GM12878 (cell line): Measurements from ENCODE around the gene CHTOP. TPM values are rescaled to one million over a fixed set of nuclear protein-coding genes. Genes with fewer than 3 reads are reported as not detected.

ENCODE experiments used
- ATAC-seq: fragments of 200-7000 bp; cut with Tn5 transposase; 3 replicates; pipeline ENCODE4 v1.9.1; 2020; ENCODE audit warnings: mild to moderate bottlenecking, moderate library complexity
- BruUV-seq: library from RNA; stranded (reverse); fragments of 400-500 nt; replicated peaks from 2 replicates; lab custom pipeline; 2021; lab: Mats Ljungman, UMichigan
- CTCF ChIA-PET: fragments of 300-600 bp; sonication (Branson Sonifier 250); formaldehyde crosslinking; extraction: SDS; loops from one replicate; lab custom pipeline; 2021; ENCODE audit warnings: inconsistent platforms; lab: Yijun Ruan, JAX
- POLR2A ChIA-PET: fragments of 350-600 bp; formaldehyde crosslinking; extraction: SDS; loops from one replicate; lab custom pipeline; 2021; ENCODE audit warnings: inconsistent platforms; lab: Charles Lee
- RAD21 ChIA-PET: fragments of 300-600 bp; sonication (Branson Sonifier 250); formaldehyde crosslinking; loops from one replicate; lab custom pipeline; 2023; ENCODE audit warnings: antibody characterized with exemption; ENCODE audit not compliant: unreplicated experiment; lab: Charles Lee
- SMC1A ChIA-PET: fragments of 300-600 bp; sonication (Branson Sonifier 250); formaldehyde crosslinking; loops from one replicate; lab custom pipeline; 2023; ENCODE audit not compliant: unreplicated experiment, uncharacterized antibody; lab: Charles Lee
- DNase-seq: peaks from one replicate; pipeline ENCODE4 v3.0.0-alpha.2; 2011; ENCODE audit warnings: low read depth, low spot score
- FAIRE-seq: peaks from 3 replicates; lab custom pipeline; 2011; peaks lifted over from hg19 to GRCh38; lab: Jason Lieb, UNC
- H2AFZ ChIP-seq: 2 replicates; pipeline ENCODE4 v1.6.0; 2011; ENCODE audit warnings: low read depth, low read length, control low read depth; ENCODE audit not compliant: control insufficient read depth
- H3K27ac ChIP-seq: 2 replicates; pipeline ENCODE4 v1.5.1; 2011; ENCODE audit warnings: control low read depth; ENCODE audit not compliant: control insufficient read depth, insufficient read depth
- H3K27me3 ChIP-seq, 2 experiments: replicated peaks in 1 of 2; 2 replicates each; pipeline versions ENCODE4 v1.6.0 to v1.6.1; 2011; ENCODE audit warnings: low read length in 1 of 2; ENCODE audit not compliant: control insufficient read depth in 2 of 2, insufficient read depth in 2 of 2
- H3K36me3 ChIP-seq, 2 experiments: 2 replicates each; pipeline ENCODE4 v1.5.1; 2011; ENCODE audit warnings: low read length in 1 of 2; ENCODE audit not compliant: control insufficient read depth in 2 of 2, insufficient read depth in 2 of 2
- H3K4me1 ChIP-seq: 2 replicates; pipeline ENCODE4 v1.6.1; 2011; ENCODE audit warnings: mild to moderate bottlenecking, low read length, moderate library complexity, mixed read lengths; ENCODE audit not compliant: control insufficient read depth, insufficient read depth
- H3K4me2 ChIP-seq: 2 replicates; pipeline ENCODE4 v1.6.0; 2011; ENCODE audit warnings: control low read depth; ENCODE audit not compliant: control insufficient read depth, insufficient read depth
- H3K4me3 ChIP-seq: fragments of 200-600 bp; sonication (generic); 2 replicates; pipeline ENCODE4 v1.5.1; 2016
- H3K79me2 ChIP-seq: 2 replicates; pipeline ENCODE4 v1.6.0; 2011; ENCODE audit warnings: low read length; ENCODE audit not compliant: control insufficient read depth, insufficient read depth
- H3K9ac ChIP-seq: 2 replicates; pipeline ENCODE4 v1.8.0; 2011; ENCODE audit warnings: low read length, control low read depth, mixed read lengths; ENCODE audit not compliant: control insufficient read depth, insufficient read depth
- H3K9me3 ChIP-seq: replicated peaks from 3 replicates; pipeline ENCODE4 v1.5.1; 2011; ENCODE audit warnings: mild to moderate bottlenecking, low read length; ENCODE audit not compliant: control insufficient read depth, insufficient read depth
- H4K20me1 ChIP-seq: 2 replicates; pipeline ENCODE4 v1.6.0; 2011; ENCODE audit not compliant: control insufficient read depth, insufficient read depth
- ATF7 ChIP-seq: fragments of 450-650 bp; IDR thresholded peaks from 2 replicates; pipeline ENCODE4 v1.6.1; 2016; ENCODE audit warnings: low read depth, mild to moderate bottlenecking
- CHD1 ChIP-seq: IDR thresholded peaks from 2 replicates; pipeline ENCODE4 v1.6.1; 2012; ENCODE audit warnings: low read depth, low read length, improper control_type of control experiment
- CREB1 ChIP-seq: IDR thresholded peaks from 2 replicates; pipeline ENCODE4 v1.6.1; 2012; ENCODE audit warnings: low read depth, mild to moderate bottlenecking, inconsistent platforms
- CTCF ChIP-seq, 3 experiments: IDR thresholded peaks in 2 of 3; conservative IDR thresholded peaks in 1 of 3; 2 replicates each; pipeline ENCODE4 v1.5.1; 2011; ENCODE audit warnings: low read depth in 3 of 3, low read length in 3 of 3, mild to moderate bottlenecking in 3 of 3, control low read depth in 2 of 3, moderate library complexity in 2 of 3, inconsistent platforms in 1 of 3, mixed read lengths in 1 of 3; ENCODE audit not compliant: control insufficient read depth in 2 of 3, insufficient read depth in 1 of 3; ENCODE audit errors: extremely low read depth in 1 of 3
- DPF2 ChIP-seq: fragments of 450-650 bp; IDR thresholded peaks from 2 replicates; pipeline ENCODE4 v1.6.1; 2017; ENCODE audit warnings: mild to moderate bottlenecking
- GABPA ChIP-seq: IDR thresholded peaks from 2 replicates; pipeline ENCODE4 v1.6.1; 2014; ENCODE audit warnings: antibody characterized with exemption, low read depth, mild to moderate bottlenecking, inconsistent platforms
- IKZF1 ChIP-seq: fragments of 450-650 bp; conservative IDR thresholded peaks from 2 replicates; pipeline ENCODE4 v1.6.1; 2017; ENCODE audit warnings: antibody characterized with exemption, mild to moderate bottlenecking
- KLF5 ChIP-seq: fragments of 450-650 bp; IDR thresholded peaks from 2 replicates; pipeline ENCODE4 v1.6.1; 2014; ENCODE audit warnings: mild to moderate bottlenecking; ENCODE audit not compliant: partially characterized antibody
- LARP7 ChIP-seq: fragments of 450-650 bp; IDR thresholded peaks from 2 replicates; pipeline ENCODE4 v1.6.1; 2017; ENCODE audit warnings: mild to moderate bottlenecking
- MEF2A ChIP-seq: IDR thresholded peaks from 2 replicates; pipeline ENCODE4 v1.6.1; 2011; ENCODE audit warnings: low read depth, mild to moderate bottlenecking, low read length, moderate library complexity; ENCODE audit not compliant: insufficient read depth
- MLLT1 ChIP-seq: fragments of 450-650 bp; IDR thresholded peaks from 2 replicates; pipeline ENCODE4 v1.6.1; 2016; ENCODE audit warnings: mild to moderate bottlenecking
- NFYB ChIP-seq: IDR thresholded peaks from 2 replicates; pipeline ENCODE4 v1.6.1; 2011; ENCODE audit warnings: low read depth, mild to moderate bottlenecking, low read length, improper control_type of control experiment, moderate library complexity; ENCODE audit not compliant: insufficient read depth
- NR2F1 ChIP-seq: fragments of 450-650 bp; conservative IDR thresholded peaks from 2 replicates; pipeline ENCODE4 v1.6.1; 2017; ENCODE audit warnings: mild to moderate bottlenecking
- PAX8 ChIP-seq: fragments of 450-650 bp; IDR thresholded peaks from 2 replicates; pipeline ENCODE4 v1.6.1; 2017; ENCODE audit warnings: mild to moderate bottlenecking, moderate library complexity
- RFX5 ChIP-seq: IDR thresholded peaks from 2 replicates; pipeline ENCODE4 v1.6.1; 2011; ENCODE audit warnings: low read depth, low read length, improper control_type of control experiment
- RUNX3 ChIP-seq: IDR thresholded peaks from 2 replicates; pipeline ENCODE4 v1.6.1; 2012; ENCODE audit warnings: low read length, inconsistent platforms
- SIN3A ChIP-seq: IDR thresholded peaks from 2 replicates; pipeline ENCODE4 v1.6.1; 2012; ENCODE audit warnings: low read depth, low read length, improper control_type of control experiment
- TCF7 ChIP-seq: IDR thresholded peaks from 2 replicates; pipeline ENCODE4 v1.6.1; 2014; ENCODE audit warnings: antibody characterized with exemption, borderline replicate concordance
- YY1 ChIP-seq: IDR thresholded peaks from 2 replicates; pipeline ENCODE4 v1.6.1; 2011; ENCODE audit warnings: low read depth, mild to moderate bottlenecking, low read length
- WGBS: methylation state at CpG from one replicate; pipeline ENCODE4 v1.1.6; 2016; ENCODE audit warnings: low lambda C conversion rate; ENCODE audit not compliant: insufficient replicate concordance, insufficient coverage; ENCODE audit errors: missing lambda C conversion rate; 5-methylcytosine and 5-hydroxymethylcytosine counted together
- in situ Hi-C: fragments of 300-500 bp; cut with MboI; formaldehyde crosslinking; loops from 9 replicates; pipeline ENCODE4 v1.14.3; 2018; ENCODE audit warnings: mixed read lengths
- intact Hi-C: fragments of 100-400 bp; cut with micrococcal nuclease; formaldehyde crosslinking; loops from one replicate; pipeline ENCODE4 v1.14.2; 2022; ENCODE audit not compliant: unreplicated experiment
- polyA plus RNA-seq, 11 experiments: library from polyadenylated mRNA; depleted of rRNA in 4 of 11; unstranded in 6 of 11; stranded (reverse) in 5 of 11; fragments of >200 nt; fragmentation: Nextera tagmentation in 4 of 11; fragmentation: Illumina TruSeq in 1 of 11; extraction: Ambion mirVana in 4 of 11; extraction: Trizol in 1 of 11; gene quantifications; 1 replicate in 1 of 11; 2 replicates in 10 of 11; pipeline versions ENCODE4 v1.2.1 to v1.2.3, GENCODE V29; 2011 to 2016; ENCODE audit warnings: inconsistent platforms in 2 of 11, missing spikeins in 2 of 11, low read depth in 1 of 11
- total RNA-seq, 4 experiments: library from RNA; depleted of rRNA in 3 of 4; stranded (reverse); fragments of >200 nt in 3 of 4; fragmentation: Illumina TruSeq in 1 of 4; extraction: Trizol in 1 of 4; gene quantifications; 2 replicates each; pipeline versions ENCODE4 v1.2.1 to v1.2.3, GENCODE V29; 2013 to 2021
- TF ChIP-seq, protein P1 (sequence below): fragments of 450-650 bp; IDR thresholded peaks from 2 replicates; pipeline ENCODE4 v1.6.1; 2014; ENCODE audit warnings: mild to moderate bottlenecking

CHTOP gene
- total and polyA plus RNA-seq, 10 of the 15 experiments (the other 5 are each of a cell fraction or from before 2014, with no cell fraction given): 8.4 to 93.8 (median 52.3) TPM

- ATAC-seq (peak; percentile 99), DNase-seq (peak; percentile 88), FAIRE-seq (peak; percentile 99)
- intact Hi-C loops (no loop called here), in situ Hi-C loops (no loop called here)
- H3K4me3 ChIP-seq: no peak overlapping the region
- peaks cover 22% of the 10 kb centered on the region for H3K4me1 ChIP-seq
- peak overlapping the region; percentile 76 for H3K9ac ChIP-seq
- RAD21 ChIA-PET: interaction anchor here (0.9 to 2.4 kb wide), 8 partner anchors 9 to 246 kb away, joined by 3 to 14 read pairs (median 5); partner anchors contain the start of genes CHTOP, S100A13, S100A14 and S100A2
- SMC1A ChIA-PET: interaction anchor here (0.6 to 3.5 kb wide), 12 partner anchors 13 to 152 kb away, joined by 3 to 12 read pairs (median 4); partner anchors contain the start of genes CHTOP, S100A1, S100A13 and S100A14
- H3K27me3 ChIP-seq: no peaks in the 10 kb centered on the region
- no peaks in the 10 kb centered on the region for H3K79me2 ChIP-seq
- H3K36me3 ChIP-seq: no peaks in the 10 kb centered on the region
- BruUV-seq: TSS peak; percentile 68
- H3K4me2 ChIP-seq: peak overlapping the region; percentile 75
- peak overlapping the region; percentile 97 for H3K27ac ChIP-seq
- H3K9me3 ChIP-seq: no peaks in the 10 kb centered on the region
- POLR2A ChIA-PET: interaction anchor here (0.8 to 2.6 kb wide), 7 partner anchors 26 to 369 kb away, joined by 3 to 15 read pairs (median 3); partner anchors contain the start of genes CHTOP, CREB3L4 and S100A13
- CTCF ChIA-PET: interaction anchor here (0.6 to 2.8 kb wide), 13 partner anchors 14 to 92 kb away, joined by 3 to 9 read pairs (median 4); partner anchors contain the start of genes S100A13, S100A14 and S100A16
- H2AFZ ChIP-seq: peak overlapping the region; percentile 87
- 22% methylated on average over 7 of the region's 7 CpGs for WGBS
- H4K20me1 ChIP-seq: no peaks in the 10 kb centered on the region
- TF ChIP-seq RUNX3: peak; percentile 74
- peak; percentile 58; the same call in 1 of the 2 replicates for TF ChIP-seq MEF2A
- TF ChIP-seq CREB1: peak; percentile 78
- 0 out of 2 replicates have a peak, but pooled peaks have one; percentile 27 for TF ChIP-seq NFYB
- peak; percentile 32 for TF ChIP-seq KLF5
- peak; percentile 39; the same call in 1 of the 2 replicates for TF ChIP-seq GABPA
- peak; percentile 71 for TF ChIP-seq IKZF1
- 0 out of 2 replicates have a peak, but pooled peaks have one; percentile 39 for TF ChIP-seq SIN3A
- TF ChIP-seq MLLT1: 0 out of 2 replicates have a peak, but pooled peaks have one; percentile 60
- peak; percentile 38; the same call in 1 of the 2 replicates for TF ChIP-seq NR2F1
- peak; percentile 94 for TF ChIP-seq RFX5
- peak; percentile 83; the same call in 1 of the 2 replicates for TF ChIP-seq CHD1
- peak; percentile 67 for TF ChIP-seq DPF2
- TF ChIP-seq TCF7: no peak
- TF ChIP-seq CTCF (IDR thresholded peaks at IDR 0.05 in 2 of 3, conservative IDR thresholded peaks at IDR 0.05 in 1 of 3; ENCODE audit: control insufficient read depth in 2 of 3, extremely low read depth in 1 of 3, insufficient read depth in 1 of 3, low read depth in 3 of 3, low read length in 3 of 3): no peak
- TF ChIP-seq YY1: 0 out of 2 replicates have a peak, but pooled peaks have one; percentile 28
- 0 out of 2 replicates have a peak, but pooled peaks have one; percentile 48 for TF ChIP-seq LARP7
- TF ChIP-seq, protein P1, sequence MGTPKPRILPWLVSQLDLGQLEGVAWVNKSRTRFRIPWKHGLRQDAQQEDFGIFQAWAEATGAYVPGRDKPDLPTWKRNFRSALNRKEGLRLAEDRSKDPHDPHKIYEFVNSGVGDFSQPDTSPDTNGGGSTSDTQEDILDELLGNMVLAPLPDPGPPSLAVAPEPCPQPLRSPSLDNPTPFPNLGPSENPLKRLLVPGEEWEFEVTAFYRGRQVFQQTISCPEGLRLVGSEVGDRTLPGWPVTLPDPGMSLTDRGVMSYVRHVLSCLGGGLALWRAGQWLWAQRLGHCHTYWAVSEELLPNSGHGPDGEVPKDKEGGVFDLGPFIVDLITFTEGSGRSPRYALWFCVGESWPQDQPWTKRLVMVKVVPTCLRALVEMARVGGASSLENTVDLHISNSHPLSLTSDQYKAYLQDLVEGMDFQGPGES: no peak
- peak; percentile 79 for TF ChIP-seq ATF7
- no peak for TF ChIP-seq PAX8
Observed at GRCh38 chr1:153598309-153599172, 35.3 kb upstream of the CHTOP start.
